ENCODE measurements around the gene CXXC4.
A peak's percentile ranks its signal among the peaks of the same experiment; 100 is the strongest.

Gene CXXC4

DNA sequence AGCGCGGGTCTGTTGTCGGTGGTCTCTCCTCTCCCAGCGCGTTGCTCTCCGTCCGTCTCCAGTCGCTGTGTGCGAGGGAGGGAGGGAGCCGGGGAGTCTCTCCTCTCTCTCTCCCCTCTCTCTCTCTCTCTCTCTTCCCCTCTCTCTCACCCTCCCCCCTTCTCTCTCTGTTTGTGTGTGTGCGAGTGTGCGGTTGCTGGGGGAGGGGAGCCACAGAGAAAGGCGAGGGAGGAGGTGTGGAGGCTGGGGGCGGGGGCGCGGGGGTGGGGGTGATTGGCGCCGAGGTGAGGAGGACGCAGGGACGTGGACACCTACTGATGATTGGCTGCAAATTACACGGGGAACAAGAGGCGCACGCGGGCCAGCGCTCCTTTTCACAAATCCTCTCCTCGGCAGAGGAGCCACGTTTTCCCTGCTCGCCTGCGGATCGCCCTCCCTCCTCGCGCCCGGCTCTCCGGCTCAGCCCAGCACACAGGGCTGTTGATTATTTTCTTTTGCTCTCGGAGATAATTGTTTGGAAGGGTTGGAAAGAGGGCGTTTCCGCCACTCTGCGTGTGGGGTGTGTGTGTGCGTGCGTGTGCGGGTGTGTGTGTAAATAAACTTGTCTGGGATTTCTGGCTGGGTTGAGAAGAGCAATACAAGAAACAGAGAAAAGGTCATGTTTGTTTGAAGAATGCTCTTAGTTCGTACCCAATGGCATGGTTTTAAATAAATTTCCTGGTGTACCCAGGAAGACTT lies at the start of gene CXXC4:
Gene CXXC4, minus strand, starts transcription at position 73 of the 738 bp plus-strand sequence. CDS start 3,092 bp downstream, outside the sequence.
- peak; percentile 68 for DNase-seq

DNA sequence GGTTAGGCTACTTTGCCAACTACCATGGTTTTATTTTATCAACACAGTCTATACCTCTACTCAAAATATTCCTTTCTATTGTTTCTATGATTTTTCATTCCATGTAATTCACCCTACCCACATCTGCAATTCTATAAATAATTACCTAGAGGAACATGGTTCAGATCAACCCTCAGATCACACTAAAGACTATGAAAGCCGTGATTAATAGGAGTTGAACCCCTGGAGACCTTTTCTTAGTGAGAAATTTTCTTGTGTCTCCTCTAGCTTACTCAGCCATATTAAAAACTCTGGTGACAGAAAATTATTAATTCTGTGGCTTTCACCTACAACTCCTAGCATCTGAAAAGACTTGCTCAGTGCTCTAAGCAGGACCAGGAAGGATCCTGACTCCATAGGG lies 38.5 kb upstream of the CXXC4 start:
- DNase-seq: no peak

DNA sequence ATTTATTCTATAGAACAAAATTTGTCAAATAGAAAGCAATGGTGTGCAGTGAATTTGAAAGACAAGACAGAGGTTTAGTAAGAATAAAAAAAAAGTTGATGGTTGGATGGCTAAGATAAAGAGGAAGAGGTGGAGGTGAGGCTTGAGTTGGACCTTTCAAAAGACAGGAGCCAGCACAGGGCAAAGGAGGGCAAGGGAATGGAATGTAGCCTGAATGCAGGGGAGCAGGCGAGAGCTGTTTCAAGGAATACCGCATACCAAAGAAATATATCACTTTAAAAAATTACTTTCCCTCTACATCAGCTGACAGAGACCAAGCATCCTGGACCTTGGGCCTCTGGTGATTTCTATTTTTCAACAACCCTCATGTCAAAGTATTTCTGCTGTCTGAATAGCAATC lies 38.0 kb upstream of the CXXC4 start:
- DNase-seq: no peak

DNA sequence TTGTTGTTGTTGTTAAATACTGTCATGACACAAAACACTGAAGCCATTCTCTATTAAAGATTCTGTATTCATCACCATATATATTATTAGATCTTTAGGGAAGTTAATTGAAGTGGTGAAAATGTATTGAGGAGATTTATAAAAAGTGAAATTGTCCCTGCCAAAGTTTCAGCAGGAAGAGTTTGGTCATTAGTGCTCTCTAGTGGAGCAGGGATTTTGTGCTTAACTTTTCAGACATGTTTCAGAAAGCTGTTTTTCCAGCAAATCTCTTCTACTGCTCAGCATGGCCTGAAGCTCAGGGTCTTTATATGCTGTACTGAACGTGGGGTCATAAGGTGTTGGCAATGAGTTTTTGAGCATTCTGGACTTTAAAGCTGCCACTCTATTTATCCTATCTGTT lies 36.7 kb upstream of the CXXC4 start:
- no peak for DNase-seq

DNA sequence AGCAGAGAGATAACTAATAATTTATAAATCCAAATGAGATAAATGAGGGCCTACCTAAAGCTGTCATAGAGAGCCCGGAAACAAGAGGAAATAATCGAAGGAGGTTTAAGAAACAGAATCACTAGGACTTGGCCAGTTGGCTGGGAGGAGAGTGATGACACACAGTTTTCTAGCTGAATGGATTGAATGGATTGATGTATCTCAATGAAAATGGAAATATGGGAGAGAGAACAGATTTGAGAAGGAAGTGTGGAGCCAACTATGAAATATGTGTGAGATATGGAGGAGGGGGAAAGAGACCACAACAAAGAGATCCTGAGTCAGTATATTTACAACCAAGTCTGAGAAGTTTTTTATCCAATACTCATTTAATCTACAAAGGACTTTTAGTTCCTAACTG lies 35.7 kb upstream of the CXXC4 start:
- no peak for DNase-seq

DNA sequence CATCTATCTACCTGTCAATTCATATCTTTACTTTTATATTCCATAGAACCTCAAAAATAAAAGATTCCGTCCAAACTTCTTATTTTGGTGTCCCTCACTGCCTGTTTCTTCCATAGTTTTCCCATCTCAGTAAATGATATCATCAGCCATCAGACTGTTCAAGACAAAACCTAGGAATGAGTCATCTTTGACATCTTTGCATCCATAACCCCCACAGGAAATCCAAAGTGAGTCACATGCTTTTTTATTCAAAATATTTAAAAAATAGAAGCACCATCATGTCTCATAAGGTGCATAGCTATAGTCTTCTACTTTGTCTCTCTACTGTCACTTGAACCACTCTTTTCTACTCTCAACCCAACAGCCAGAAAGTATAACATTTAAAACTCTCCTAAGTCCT lies 29.9 kb upstream of the CXXC4 start:
- DNase-seq: no peak

DNA sequence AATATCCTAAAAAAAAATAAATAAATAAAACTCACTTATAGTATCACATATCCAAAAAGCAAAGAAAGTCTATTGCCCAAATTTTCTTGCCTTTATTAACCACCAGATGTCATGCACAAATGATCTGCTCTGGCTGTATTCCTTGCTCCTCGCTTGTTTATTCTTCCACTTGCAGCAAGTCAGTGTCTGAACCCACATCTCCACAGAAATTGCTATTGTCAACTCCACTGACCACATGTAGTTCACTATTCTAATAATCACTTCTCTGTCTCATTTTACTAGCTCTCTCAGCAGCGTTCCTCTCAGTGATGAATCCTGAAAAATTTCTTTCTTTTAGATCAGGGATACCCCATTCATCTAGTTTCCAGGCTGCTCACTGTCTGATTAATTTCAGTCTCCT lies 29.3 kb upstream of the CXXC4 start:
- DNase-seq: no peak

DNA sequence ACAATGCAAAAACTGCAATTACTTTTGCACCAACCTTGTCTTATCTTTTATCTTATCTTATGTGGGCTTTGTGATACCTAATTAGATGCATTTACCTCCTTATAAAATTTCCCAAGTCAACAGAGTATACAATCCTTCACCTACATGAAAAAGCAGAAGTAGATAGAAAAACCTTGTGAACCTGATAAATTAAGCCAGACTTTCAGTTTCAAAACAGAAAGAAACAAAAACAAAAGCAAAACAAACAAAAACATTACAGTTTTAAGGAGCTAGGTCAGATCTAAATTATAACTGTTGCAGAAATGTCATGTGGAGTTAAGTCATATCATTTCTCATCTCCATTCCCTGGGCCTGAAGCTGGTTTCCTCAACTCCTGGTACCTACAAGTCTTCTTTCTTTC lies 24.9 kb upstream of the CXXC4 start:
- no peak for DNase-seq

DNA sequence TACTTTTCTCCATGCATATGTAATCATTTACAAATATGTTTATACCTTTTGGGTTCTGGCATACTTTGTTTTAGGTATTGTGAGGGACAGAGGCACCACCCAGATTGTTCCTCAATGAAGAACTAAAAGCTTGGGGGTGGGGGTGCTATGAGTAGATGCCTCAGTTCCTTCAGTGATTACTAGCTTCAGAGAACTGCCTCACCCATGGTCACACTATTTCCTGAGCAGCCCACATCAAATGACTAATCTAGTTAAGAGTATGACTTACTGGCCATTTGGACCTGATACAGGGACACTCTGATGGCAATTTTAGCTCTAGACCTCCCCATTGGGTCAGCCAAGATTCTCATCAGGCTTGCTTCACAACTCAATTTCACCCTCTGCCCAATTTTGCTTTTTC lies 22.2 kb upstream of the CXXC4 start:
- no peak for DNase-seq

DNA sequence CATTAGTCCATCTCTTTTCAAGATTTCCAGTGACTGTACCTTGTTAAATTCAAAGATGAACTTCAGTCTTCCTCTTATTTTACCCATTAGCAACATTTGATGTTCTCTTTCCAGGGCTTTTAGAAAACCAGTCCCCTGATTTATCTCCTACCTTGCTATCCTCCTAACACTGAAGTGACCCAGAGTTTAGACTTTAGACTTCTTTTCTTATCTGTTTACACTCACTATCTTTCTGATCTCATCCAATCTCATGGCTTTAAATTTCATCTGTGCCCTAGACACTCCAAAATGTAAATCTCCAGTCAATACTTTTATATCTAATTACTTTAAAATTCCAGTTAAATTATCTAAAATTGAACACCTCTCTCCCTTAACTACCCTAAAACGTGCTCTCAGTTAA lies 13.5 kb upstream of the CXXC4 start:
- DNase-seq: no peak

DNA sequence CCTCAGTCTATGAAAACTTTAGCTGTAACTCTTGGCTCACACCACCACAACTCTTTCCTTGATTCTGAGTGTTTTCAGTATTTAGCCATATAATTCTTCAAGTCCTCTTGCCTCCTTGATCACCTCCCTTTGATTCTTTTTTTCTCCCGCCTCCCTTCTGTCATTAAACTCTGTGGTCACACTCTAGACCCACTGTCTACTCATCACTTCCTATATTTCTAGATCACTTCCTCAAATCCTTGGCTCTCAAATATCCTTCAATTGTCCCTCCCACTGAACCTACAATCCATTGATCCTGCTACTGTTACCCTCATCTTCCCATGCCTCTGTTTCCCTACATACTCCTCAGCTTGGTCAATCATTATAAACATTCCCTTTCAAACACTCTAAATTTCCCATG lies 12.4 kb upstream of the CXXC4 start:
- no peak for DNase-seq

DNA sequence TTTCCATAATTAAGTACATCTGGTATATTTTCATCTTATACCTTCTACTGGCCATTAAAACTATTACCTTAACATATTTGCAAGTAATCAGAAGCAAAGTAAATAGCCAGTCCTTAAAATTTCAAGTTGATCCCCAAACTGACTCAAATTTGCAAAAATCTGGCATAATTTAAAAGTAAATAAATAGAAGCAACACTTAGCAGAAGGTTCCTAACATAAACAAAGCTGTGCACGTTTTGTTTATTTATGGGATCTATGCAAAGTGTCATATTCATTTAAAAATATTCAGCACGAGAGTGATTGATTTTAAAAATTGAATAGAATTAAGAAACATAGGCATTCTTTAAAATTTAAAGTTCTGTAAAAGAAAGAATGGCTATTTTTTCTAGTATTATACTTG lies 9.8 kb upstream of the CXXC4 start:
- DNase-seq: no peak

DNA sequence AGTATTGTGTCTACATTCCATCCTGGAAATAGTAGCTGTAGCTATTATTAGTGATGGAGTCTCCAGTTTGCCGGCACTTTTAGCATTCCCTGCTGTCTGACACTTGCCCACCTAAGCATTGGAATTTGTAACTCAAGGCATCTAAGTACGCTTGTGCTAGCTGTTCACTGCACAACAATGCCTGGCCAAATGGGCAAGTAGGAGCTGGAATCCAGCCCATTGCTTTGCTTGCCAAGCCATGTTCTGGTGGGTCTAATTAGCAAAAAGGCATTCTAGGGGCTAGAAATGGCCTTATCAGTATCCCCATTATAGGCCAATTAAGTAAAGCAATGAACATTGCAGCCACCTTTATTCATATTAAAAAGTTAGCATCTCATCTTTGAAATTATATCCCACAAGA lies 7.8 kb upstream of the CXXC4 start:
- no peak for DNase-seq

DNA sequence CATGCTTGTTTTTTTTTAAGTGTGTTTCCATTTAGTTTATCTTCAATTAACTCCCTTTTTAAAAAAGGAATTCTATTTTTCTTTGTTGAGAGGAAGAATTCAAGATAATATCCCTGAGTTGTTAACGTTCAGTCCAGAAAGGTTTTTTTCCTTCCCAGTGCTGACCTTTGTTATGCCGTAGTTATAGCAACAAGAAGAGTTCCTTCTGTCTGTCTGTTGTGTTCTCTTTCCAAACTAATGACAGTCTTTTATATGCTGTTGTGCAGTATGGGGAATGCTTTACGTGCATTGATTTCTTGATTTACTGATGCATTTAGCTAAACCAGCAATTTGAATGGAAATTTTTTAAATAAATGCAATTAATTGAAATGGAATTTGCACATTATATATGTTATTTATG lies 6.6 kb upstream of the CXXC4 start:
- no peak for DNase-seq

DNA sequence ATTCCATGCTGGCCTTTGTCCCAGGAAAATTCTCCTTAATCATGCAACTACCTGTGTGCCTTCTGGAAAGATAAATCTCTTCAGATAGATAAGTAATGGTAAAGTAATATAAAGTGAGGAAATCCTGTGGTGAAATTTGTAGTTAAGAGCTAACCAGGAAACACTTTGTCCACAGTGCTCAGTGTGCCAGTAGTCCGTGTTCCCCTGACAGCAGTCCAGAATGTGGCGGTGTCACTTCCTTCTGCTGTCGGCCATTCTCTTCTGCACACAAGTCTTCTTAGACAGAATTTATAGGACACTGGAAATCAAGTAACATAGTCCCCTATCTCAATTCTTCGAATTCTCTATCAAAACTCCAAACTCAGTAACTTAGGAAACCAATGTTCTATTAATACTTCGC lies 5.7 kb upstream of the CXXC4 start:
- no peak for DNase-seq

DNA sequence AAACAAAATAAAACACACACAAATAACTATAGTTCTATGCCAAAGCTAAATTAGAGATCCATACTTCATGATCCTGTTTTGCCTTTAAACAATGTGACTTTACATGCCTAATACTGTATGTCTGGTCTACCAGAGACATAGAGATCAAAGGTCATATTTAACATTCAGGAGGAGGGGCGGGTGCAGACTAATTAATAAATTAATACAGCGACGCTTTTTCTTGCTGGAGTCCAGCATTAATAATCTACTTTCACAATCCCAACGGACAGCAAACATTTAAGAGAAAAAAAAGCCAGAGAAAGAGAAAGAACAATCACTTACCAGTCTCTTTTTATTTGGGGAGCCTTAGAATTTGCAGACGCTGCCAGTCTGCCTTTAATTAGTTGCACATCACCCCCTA lies 509 bp downstream of the CXXC4 start:
- DNase-seq: no peak

DNA sequence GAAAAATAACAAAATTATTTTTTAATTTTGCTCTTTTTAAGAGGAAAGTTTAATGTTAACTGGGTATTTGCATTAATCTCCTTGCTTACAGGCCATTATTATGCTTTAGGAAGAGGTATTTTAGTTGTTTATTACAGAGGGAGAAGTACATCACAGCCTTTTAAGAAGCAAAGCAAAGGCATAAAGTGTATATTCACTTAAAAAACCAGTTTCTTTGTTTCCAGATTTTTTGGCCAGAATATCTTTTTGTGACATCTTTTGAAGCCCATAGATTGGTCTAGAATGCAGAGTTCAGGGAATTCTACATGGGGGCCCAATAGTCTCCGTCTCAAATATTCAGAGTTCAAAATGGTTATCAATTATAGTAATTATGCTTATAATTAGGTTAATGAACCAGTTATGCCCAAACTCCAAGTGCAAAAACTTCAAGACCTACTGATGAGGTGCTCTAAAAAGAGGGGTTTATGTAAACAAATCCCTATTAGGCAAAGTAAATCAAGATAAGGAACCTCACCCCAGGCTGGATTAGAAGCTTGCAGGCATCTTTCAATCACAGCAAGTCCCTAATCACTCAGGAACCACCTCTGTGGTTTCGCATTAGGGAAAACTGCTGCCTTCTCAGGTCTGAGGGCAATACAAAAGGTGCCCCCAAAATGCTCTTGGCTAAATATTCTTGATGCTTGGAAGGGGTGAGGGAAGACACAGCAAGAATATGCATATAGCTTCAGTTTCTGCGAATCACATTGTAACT lies 1.4 kb downstream of the CXXC4 start:
- DNase-seq: peak; percentile 23

DNA sequence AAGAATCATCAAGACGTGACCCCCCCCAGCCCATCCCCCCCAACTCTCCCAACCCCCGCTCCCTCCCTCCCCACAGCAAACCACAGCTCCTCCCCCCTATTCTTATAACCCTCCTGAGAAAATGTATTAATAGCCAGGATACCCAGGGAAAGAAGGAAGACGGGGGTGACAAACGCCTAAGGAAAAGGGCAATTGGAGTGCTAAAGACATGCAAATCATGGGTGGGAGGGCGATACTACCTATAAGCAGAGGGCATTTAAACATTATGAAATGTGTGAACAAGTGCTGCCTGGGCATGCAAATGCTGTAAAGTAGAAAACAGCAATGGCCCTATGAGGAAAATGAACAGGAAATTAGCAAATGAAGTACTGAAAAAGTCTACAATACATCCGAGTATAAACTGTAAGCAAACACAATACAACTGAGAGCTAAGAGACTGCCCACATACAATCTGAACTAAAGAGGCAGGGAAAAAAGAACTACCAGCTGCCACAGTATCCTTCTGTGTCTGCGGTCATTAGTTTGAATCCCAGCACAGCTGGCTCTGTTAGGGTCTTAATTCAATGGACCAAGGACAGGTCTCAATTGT lies 2.4 kb downstream of the CXXC4 start:
- DNase-seq: peak; percentile 27

DNA sequence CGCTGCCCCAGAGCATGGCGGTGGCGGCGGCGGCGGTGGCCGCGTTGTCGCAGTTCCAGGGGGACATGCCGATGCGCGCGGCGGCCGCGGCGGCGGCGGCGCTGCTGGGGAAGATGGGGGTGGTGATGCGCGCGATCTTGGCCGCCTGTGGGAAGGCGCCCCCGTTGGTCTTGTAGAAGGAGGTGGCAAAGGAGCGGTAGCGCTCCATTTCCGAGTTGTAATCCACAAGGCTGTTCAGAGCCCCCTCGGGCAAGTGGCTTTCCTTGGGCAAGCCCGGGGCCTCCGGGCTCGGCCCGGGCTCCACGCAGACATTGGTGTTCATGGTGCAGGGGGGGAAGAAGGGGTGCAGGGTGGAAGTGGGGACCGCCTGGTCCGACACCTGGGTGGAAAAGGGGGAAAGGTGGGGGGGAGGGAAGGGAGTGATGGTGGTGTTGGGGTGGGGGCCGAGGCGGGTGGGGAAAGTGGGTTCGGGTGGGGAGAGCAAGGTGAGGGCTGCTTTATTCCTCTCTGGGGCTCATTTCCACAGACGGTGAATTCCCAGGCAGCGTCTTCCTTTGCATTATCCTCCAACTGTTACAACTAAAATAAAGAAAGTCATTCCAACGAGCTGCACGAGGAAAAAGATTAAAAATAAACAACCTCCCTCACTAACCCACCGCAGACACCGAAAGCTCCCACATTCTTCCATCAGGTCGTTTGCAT lies 3.1 kb downstream of the CXXC4 start:
- no peak for DNase-seq

DNA sequence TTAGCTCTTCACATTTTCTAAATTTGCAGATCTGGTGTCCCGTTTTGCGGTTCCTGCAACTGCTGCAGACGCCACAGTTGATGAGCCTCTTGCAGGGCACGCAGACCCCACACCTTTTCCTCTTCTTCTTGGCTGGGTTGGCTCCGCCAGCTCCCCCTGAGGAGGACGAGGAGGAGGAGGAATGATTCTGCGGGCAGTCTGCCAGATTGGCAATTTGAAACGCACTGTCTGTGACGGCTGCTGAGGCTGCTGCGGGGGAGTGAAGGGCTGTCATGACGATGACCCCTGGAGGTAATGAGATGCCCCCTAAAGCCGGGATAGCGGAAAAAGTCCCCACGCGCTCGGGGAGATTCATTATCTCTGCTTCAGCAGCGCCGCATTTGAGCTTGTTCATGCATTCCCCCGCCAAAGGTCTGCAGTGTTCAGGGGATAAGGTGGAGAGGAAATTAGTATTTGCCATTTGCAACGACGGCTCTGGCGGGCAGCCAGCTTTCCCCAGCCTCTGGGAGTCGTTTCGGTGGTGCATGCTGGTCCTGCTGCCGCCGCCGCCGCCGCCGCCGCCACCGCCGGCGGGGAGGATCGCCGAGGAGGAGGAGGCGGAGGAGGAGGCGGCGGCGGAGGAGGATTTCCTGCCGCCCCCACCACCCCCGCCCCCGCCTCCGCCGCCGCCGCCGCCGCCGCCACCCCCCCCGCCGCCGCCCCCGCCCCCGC lies 3.8 kb downstream of the CXXC4 start:
- DNase-seq: peak; percentile 76

DNA sequence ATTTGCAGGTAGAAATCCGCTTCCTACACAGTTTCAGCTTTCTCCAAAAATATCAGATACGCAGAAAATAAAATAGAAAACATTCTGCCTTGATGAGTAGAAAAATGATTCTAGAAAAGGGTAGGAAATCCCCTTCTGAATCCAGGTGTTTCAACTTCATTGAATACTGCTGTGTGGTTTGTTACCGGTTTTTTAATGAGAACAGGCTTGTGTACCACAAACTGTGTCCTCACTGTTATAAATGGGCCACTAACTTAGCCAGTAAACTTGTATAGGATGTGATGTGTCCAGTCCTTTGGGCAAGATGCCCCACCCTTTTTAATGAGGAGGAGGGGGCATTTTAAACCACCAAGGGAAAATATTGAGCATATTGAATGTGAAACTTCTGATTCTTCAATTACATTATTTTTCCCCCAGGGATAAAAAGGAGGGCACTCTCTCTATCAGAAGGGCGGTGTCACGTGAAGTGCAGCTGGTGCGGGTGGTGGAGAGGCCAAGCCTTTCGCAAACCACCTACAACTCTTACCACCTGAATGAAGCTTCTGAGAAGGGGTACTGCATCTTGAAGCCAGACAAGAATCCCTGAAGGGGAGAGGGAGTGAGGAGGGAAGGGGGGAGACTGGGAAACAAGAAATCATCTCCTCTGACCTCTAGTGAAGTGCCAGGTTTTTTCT lies 4.5 kb downstream of the CXXC4 start:
- DNase-seq: no peak

DNA sequence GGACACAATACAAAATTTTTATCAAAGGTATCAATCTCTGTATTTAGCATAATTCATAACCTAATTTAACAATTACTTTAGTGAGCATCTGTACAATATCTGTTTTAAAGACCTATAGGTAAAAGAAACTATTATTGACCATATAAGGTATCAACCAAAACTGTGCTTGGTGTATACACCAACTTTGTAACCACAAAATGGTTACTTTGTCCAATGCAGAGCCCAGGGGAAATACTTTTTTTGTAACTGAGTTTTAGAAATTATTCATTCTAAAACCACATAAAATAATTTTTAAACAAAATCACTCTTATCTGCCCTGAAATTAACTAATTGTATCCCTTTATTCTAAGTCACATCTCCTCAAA lies 5.0 kb downstream of the CXXC4 start:
- no peak for DNase-seq

DNA sequence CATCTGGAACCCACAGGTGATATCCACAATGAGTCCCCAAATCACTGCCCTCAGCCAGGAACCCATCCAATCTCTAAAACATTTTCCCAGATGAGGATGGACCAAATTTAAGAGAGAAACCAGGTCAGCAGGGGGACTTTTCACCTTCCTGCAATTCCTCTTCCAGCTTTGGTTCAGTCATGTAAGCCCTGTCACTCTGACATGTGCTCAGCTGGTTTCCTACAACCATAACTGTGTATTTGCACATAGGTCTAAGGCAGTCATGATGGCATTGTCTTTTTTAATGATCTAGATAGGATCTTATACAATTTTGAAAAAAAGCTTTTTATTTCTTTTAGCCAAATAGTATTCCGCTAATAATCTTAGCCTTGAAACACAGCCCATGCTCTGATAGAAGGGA lies 6.5 kb downstream of the CXXC4 start:
- no peak for DNase-seq

Measured in NCI-H510A treated with DMSO at 0.1 percent for 48 hours (cell line).